ENCODE results near the gene PTGES2.

DNA sequence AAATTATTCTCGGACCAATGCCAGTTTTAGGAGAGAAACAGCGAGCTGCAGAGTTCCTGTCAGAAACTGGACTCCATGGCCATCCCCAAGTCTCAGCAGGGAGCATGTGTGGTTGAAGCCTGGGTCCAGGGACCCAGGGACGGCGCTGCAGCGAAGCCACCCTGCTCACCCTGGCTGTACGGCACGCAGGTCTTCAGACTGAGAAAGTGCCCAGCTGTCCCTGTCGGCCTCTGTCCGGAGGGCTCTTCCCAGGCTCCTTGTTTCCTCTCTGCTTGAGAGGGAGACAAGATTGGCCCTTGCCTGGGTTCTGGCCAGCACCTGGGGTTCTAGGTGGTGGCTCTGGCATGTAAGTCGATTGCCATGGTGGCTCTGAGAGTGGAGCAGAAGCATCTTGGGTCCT, 26.9 kb downstream of the PTGES2 start:
- TF ChIP-seq TP53 (CRISPR knock-in tag; conservative IDR thresholded peaks at IDR 0.05), result no peak
- TF ChIP-seq GATAD2A (CRISPR knock-in tag; IDR thresholded peaks at IDR 0.05), result no peak
- TF ChIP-seq MBNL3 (CRISPR knock-in tag; conservative IDR thresholded peaks at IDR 0.05), result no peak
- TF ChIP-seq, protein P1, sequence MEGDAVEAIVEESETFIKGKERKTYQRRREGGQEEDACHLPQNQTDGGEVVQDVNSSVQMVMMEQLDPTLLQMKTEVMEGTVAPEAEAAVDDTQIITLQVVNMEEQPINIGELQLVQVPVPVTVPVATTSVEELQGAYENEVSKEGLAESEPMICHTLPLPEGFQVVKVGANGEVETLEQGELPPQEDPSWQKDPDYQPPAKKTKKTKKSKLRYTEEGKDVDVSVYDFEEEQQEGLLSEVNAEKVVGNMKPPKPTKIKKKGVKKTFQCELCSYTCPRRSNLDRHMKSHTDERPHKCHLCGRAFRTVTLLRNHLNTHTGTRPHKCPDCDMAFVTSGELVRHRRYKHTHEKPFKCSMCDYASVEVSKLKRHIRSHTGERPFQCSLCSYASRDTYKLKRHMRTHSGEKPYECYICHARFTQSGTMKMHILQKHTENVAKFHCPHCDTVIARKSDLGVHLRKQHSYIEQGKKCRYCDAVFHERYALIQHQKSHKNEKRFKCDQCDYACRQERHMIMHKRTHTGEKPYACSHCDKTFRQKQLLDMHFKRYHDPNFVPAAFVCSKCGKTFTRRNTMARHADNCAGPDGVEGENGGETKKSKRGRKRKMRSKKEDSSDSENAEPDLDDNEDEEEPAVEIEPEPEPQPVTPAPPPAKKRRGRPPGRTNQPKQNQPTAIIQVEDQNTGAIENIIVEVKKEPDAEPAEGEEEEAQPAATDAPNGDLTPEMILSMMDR (CRISPR knock-in tag; IDR thresholded peaks at IDR 0.05), result no peak
